Esophagus squamous epithelium (tissue), 5 donors: ENCODE results near the gene PHKB. TPM values are rescaled to one million over a fixed set of nuclear protein-coding genes. Genes with fewer than 3 reads are reported as not detected.

Source experiments
- DNase-seq: peaks from one replicate; lab custom pipeline; 2025; lab: John Stamatoyannopoulos, UW
- H3K27ac ChIP-seq, 4 donors: fragments of 200-600 bp; sonication (generic); one replicate each; pipeline ENCODE4 v1.5.1; 2016 to 2019; ENCODE audit warnings: mild to moderate bottlenecking in 1 of 4
- H3K27me3 ChIP-seq, 4 donors: fragments of 200-600 bp; sonication (generic); 1 replicate in 3 of 4; 2 replicates in 1 of 4; pipeline versions ENCODE4 v1.5.1 to v1.6.0; 2017 to 2021; ENCODE audit warnings: antibody characterized with exemption in 1 of 4
- H3K36me3 ChIP-seq, 3 donors: fragments of 200-600 bp; sonication (generic); one replicate each; pipeline ENCODE4 v1.5.1; 2016 to 2019
- H3K4me1 ChIP-seq, 3 donors: fragments of 200-600 bp; sonication (generic); one replicate each; pipeline ENCODE4 v1.5.1; 2017 to 2019
- H3K4me3 ChIP-seq, 4 donors: fragments of 200-600 bp; sonication (generic); 1 replicate in 3 of 4; 2 replicates in 1 of 4; pipeline ENCODE4 v1.5.1; 2016 to 2019; ENCODE audit warnings: mild to moderate bottlenecking in 2 of 4, moderate library complexity in 1 of 4
- H3K9me3 ChIP-seq, 3 donors: fragments of 200-600 bp; sonication (generic); one replicate each; pipeline ENCODE4 v1.5.1; 2016 to 2019
- CTCF ChIP-seq, 6 experiments: fragments of 450-650 bp in 4 of 6; fragments of 200-600 bp in 2 of 6; sonication (generic) in 2 of 6; IDR thresholded peaks; one replicate each; pipeline ENCODE4 v1.5.1; 2016 to 2019; ENCODE audit warnings: antibody characterized with exemption in 6 of 6, mild to moderate bottlenecking in 4 of 6, moderate library complexity in 4 of 6
- POLR2A ChIP-seq, 4 donors: fragments of 450-650 bp; IDR thresholded peaks; one replicate each; pipeline ENCODE4 v1.6.1; 2017; ENCODE audit warnings: antibody characterized with exemption in 4 of 4, mild to moderate bottlenecking in 4 of 4, moderate library complexity in 3 of 4
- WGBS, 2 donors: methylation state at CpG; one replicate each; pipeline ENCODE4 v1.1.5; 2018; 5-methylcytosine and 5-hydroxymethylcytosine counted together
- intact Hi-C: fragments of 100-400 bp; cut with DNase I; formaldehyde crosslinking; loops from one replicate; pipeline ENCODE4 v1.15.0; 2022
- small RNA-seq, 4 donors: library from RNA; depleted of rRNA; stranded (forward); fragments of <200 nt; gene quantifications; one replicate each; pipeline ENCODE3, GENCODE V24; 2016
- total RNA-seq, 4 donors: library from RNA; depleted of rRNA; stranded (reverse); fragments of >200 nt; gene quantifications; one replicate each; pipeline ENCODE4 v1.1.0, GENCODE V29; 2016
- donor health status: DM: yes; HTN: yes; CAD: no.

PHKB gene
- total RNA-seq, 4 donors from 2014 or later: 39.0 to 81.3 (median 53.8) TPM

- no peak for DNase-seq
- Histone ChIP-seq H3K36me3 (no peaks in the 10 kb centered on the region), H3K4me1 (no peaks in the 10 kb centered on the region), H3K27ac (no peak overlapping the region), H3K4me3 (no peak overlapping the region), H3K27me3 (no peaks in the 10 kb centered on the region), H3K9me3 (no peaks in the 10 kb centered on the region)
- intact Hi-C loops: no loop called here
- TF ChIP-seq CTCF (IDR thresholded peaks at IDR 0.05): no peak
- no peak for TF ChIP-seq POLR2A (IDR thresholded peaks at IDR 0.05)
- WGBS, 2 donors: 18 to 42% methylated on average over 6 of the region's 6 CpGs
Measured at GRCh38 chr16:47732523-47733111, 271.5 kb downstream of the PHKB start.

DNA sequence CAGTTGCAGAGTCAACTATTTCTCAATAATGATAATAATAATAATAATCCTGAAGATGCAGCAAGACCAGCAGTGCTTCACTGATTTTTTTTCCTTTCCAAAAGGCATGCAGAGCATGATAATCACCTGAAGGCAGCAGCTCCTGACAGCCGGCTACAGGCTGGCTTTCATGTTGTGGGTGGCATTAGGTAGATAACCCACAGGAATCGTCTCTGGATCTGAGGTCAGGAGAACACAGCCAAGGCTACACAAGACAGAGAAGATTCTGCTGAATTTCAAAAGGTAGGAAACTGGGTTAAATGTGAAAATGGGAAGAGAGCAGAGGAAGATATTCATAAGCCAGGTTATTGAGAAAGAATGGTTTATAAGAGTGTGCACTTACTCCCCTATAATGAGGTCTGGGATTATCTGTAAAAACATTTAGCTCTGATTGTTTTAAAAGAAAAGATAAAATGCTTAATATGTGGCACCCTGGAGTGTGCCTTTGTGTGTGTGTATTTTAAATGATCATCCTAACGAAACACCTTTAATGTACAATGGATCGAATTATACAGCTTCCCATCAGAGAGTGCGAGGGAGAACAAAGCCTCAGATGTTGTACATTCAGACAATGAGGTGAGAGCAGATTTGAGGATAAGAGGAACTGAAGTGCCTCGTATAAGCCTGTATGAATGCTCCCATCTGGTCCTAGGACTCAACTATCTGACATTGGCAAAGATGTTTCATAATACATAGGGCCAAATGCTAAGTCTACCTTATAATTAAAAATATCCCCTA, 273.1 kb downstream of the PHKB start:
- Histone ChIP-seq H3K27ac (no peak overlapping the region), H3K4me1 (no peaks in the 10 kb centered on the region), H3K9me3 (peaks cover 0 to under 1% (median 0%) of the 10 kb centered on the region in 3 donors), H3K4me3 (no peak overlapping the region), H3K27me3 (no peaks in the 10 kb centered on the region), H3K36me3 (no peaks in the 10 kb centered on the region)
- whole genome bisulfite sequencing, 2 donors: 66 to 75% methylated on average over 5 to 6 of the region's 6 CpGs
- DNase-seq: no peak
- intact Hi-C loops: no loop called here
- no peak for TF ChIP-seq POLR2A (IDR thresholded peaks at IDR 0.05)
- no peak for TF ChIP-seq CTCF (IDR thresholded peaks at IDR 0.05)

DNA sequence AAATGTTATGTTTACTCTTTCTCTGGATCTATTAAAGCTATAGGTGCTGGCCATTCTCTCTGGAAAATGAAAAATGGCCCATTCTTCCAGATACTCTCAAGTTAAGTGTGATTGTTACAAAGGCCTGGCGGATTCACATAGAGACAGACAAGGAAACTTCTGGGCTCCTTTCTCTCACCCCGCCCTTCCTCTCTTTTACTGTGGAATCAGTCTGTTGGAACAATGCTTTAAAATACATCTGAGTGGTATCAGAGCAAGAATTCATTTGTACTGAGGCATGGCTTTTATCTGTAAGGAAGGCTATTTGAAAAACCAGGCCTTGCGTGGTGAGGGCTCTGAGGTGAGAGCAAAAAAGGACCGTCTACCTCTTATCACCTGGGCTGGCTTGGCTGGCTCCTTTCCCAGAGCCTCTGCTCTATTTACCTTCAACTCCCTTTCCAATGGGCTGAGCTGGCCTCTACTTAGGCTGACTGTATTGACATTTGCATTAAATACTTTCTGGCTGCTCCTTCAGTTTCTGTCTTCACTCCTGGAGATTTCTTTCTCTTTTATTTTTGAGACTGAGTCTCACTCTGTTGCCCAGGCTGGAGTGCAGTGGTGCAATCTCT, 274.0 kb downstream of the PHKB start:
- peaks cover 0 to 6% (median 0%) of the 10 kb centered on the region in 3 donors for H3K9me3 ChIP-seq
- H3K27me3 ChIP-seq: no peaks in the 10 kb centered on the region
- H3K4me1 ChIP-seq: no peaks in the 10 kb centered on the region
- no peak overlapping the region for H3K4me3 ChIP-seq
- WGBS, 2 donors: 54 to 67% methylated on average over 4 of the region's 4 CpGs
- DNase-seq: no peak
- intact Hi-C loops: no loop called here
- no peaks in the 10 kb centered on the region for H3K36me3 ChIP-seq
- no peak overlapping the region for H3K27ac ChIP-seq
- no peak for TF ChIP-seq CTCF (IDR thresholded peaks at IDR 0.05)
- TF ChIP-seq POLR2A (IDR thresholded peaks at IDR 0.05): no peak

DNA sequence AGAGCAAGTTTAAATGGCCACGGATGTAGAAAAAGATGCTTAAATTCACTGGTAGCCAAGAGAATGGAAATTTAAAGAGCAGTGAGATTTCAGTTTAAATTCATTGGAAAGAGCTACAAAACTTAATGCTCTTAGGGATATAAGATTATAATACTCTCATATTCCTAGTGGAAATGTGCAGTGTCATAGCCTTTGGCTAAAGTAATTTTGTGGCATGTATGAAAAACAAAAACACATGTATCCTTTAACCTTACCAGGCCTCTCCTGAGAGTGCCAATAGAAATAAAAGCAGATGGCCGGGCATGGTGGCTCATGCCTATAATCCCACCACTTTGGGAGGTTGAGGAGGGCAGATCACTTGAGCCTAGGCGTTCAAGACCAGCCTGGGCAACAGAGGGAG, 289.2 kb downstream of the PHKB start:
- no peak for DNase-seq
- WGBS, 2 donors: 66 to 77% methylated on average over 2 to 3 of the region's 3 CpGs
- no peak for TF ChIP-seq CTCF (IDR thresholded peaks at IDR 0.05)
- TF ChIP-seq POLR2A (IDR thresholded peaks at IDR 0.05): no peak

More for the DNA sequence above, 289.2 kb downstream of the PHKB start:
- Histone ChIP-seq H3K27ac (no peak overlapping the region), H3K4me3 (no peak overlapping the region), H3K27me3 (no peaks in the 10 kb centered on the region), H3K36me3 (no peaks in the 10 kb centered on the region), H3K4me1 (no peaks in the 10 kb centered on the region), H3K9me3 (no peaks in the 10 kb centered on the region)
- intact Hi-C loops: no loop called here

Small RNAs within 50 kb of the gene (small RNA-seq; reads per million reads assigned to genes)
- 0 to 0.71 (median 0.29) reads per million in 4 donors for gene RNA5SP425

Other genes starting within 250 kb of the PHKB start
- 10 to 100 TPM; 16.1 to 31.9 (median 26.4) TPM for gene ITFG1, start 268 bp upstream of the PHKB start, total RNA-seq